ENCODE measurements around the gene LRRK2.
A peak's percentile ranks its signal among the peaks of the same experiment; 100 is the strongest.

The LRRK2 gene

GRCh38 chr12:40261937-40262336 is 37.1 kb downstream of the LRRK2 start:
- Histone ChIP-seq H3K4me3 (ENCODE audit: low read length) (no peak overlapping the region), H4K20me1 (ENCODE audit: control insufficient read depth, insufficient read depth, low read depth, low read length) (no peaks in the 10 kb centered on the region), H3K4me1 (ENCODE audit: control insufficient read depth, low read length) (peaks cover 29% of the 10 kb centered on the region), H3K9me3 (ENCODE audit: control insufficient read depth, insufficient read depth, low read length) (peaks cover 4% of the 10 kb centered on the region; the same call in 1 of the 2 replicates), H3K27me3 (ENCODE audit: control insufficient read depth, low read length) (no peaks in the 10 kb centered on the region), H3K79me2 (ENCODE audit: control insufficient read depth, low read length) (no peaks in the 10 kb centered on the region), H3K27ac (ENCODE audit: low read depth, low read length) (no peak overlapping the region), H3K36me3 (ENCODE audit: control insufficient read depth, low read length) (no peaks in the 10 kb centered on the region), H3F3A (ENCODE audit: control insufficient read depth, insufficient read depth) (no peaks in the 10 kb centered on the region), H3K4me2 (ENCODE audit: low read length) (peak overlapping the region; percentile 30), H3K9me2 (replicated peaks; ENCODE audit: control insufficient read depth, low read length) (no peaks in the 10 kb centered on the region)
- TF ChIP-seq EZH2phosphoT487 (IDR thresholded peaks at IDR 0.05; ENCODE audit: borderline replicate concordance, low read length) (no peak), CTCF (IDR thresholded peaks at IDR 0.05; ENCODE audit: low read depth, low read length, poor library complexity, severe bottlenecking) (no peak)

- H3K27me3 ChIP-seq (ENCODE audit: control insufficient read depth, low read length) = no peaks in the 10 kb centered on the region
These were observed 37.9 kb downstream of the LRRK2 start for GRCh38 chr12:40262657-40263056.

GRCh38 chr12:40263616-40264409 is 39.0 kb downstream of the LRRK2 start:
- Histone ChIP-seq H3K4me1 (ENCODE audit: control insufficient read depth, low read length) (peaks cover 29% of the 10 kb centered on the region), H3K4me2 (ENCODE audit: low read length) (no peak overlapping the region), H3K27me3 (ENCODE audit: control insufficient read depth, low read length) (no peaks in the 10 kb centered on the region), H3K36me3 (ENCODE audit: control insufficient read depth, low read length) (no peaks in the 10 kb centered on the region), H3F3A (ENCODE audit: control insufficient read depth, insufficient read depth) (no peaks in the 10 kb centered on the region), H3K9me3 (ENCODE audit: control insufficient read depth, insufficient read depth, low read length) (peaks cover 4% of the 10 kb centered on the region; the same call in 1 of the 2 replicates), H3K27ac (ENCODE audit: low read depth, low read length) (no peak overlapping the region), H3K9me2 (replicated peaks; ENCODE audit: control insufficient read depth, low read length) (no peaks in the 10 kb centered on the region), H3K4me3 (ENCODE audit: low read length) (no peak overlapping the region), H4K20me1 (ENCODE audit: control insufficient read depth, insufficient read depth, low read depth, low read length) (no peaks in the 10 kb centered on the region), H3K79me2 (ENCODE audit: control insufficient read depth, low read length) (no peaks in the 10 kb centered on the region)
- TF ChIP-seq CTCF (IDR thresholded peaks at IDR 0.05; ENCODE audit: low read depth, low read length, poor library complexity, severe bottlenecking) (no peak), EZH2phosphoT487 (IDR thresholded peaks at IDR 0.05; ENCODE audit: borderline replicate concordance, low read length) (no peak)

More at GRCh38 chr12:40262657-40263056, 37.9 kb downstream of the LRRK2 start:
- no peaks in the 10 kb centered on the region for H3K36me3 ChIP-seq (ENCODE audit: control insufficient read depth, low read length)
- no peaks in the 10 kb centered on the region for H3F3A ChIP-seq (ENCODE audit: control insufficient read depth, insufficient read depth)
- no peak overlapping the region for H3K27ac ChIP-seq (ENCODE audit: low read depth, low read length)
- no peak overlapping the region for H3K4me3 ChIP-seq (ENCODE audit: low read length)
- H3K9me3 ChIP-seq (ENCODE audit: control insufficient read depth, insufficient read depth, low read length) = peaks cover 4% of the 10 kb centered on the region; the same call in 1 of the 2 replicates
- no peak for TF ChIP-seq EZH2phosphoT487 (IDR thresholded peaks at IDR 0.05; ENCODE audit: borderline replicate concordance, low read length)
- TF ChIP-seq CTCF (IDR thresholded peaks at IDR 0.05; ENCODE audit: low read depth, low read length, poor library complexity, severe bottlenecking) = no peak
- peak overlapping the region; percentile 30 for H3K4me2 ChIP-seq (ENCODE audit: low read length)
- H3K4me1 ChIP-seq (ENCODE audit: control insufficient read depth, low read length) = peaks cover 29% of the 10 kb centered on the region
- H3K9me2 ChIP-seq (replicated peaks; ENCODE audit: control insufficient read depth, low read length) = no peaks in the 10 kb centered on the region
- H3K79me2 ChIP-seq (ENCODE audit: control insufficient read depth, low read length) = no peaks in the 10 kb centered on the region
- H4K20me1 ChIP-seq (ENCODE audit: control insufficient read depth, insufficient read depth, low read depth, low read length) = no peaks in the 10 kb centered on the region
